HepG2 (cell line): ENCODE measurements around the gene NINL. TPM values are rescaled to one million over a fixed set of nuclear protein-coding genes. Genes with fewer than 3 reads are reported as not detected.
A peak's percentile ranks its signal among the peaks of the same experiment; 100 is the strongest.

Experiments
- ATAC-seq: fragments of 200-7000 bp; cut with Tn5 transposase; 3 replicates; pipeline ENCODE4 v1.9.1; 2020; ENCODE audit warnings: mild to moderate bottlenecking, moderate library complexity
- BruUV-seq: library from RNA; stranded (reverse); fragments of 400-500 nt; replicated peaks from 2 replicates; lab custom pipeline; 2021; lab: Mats Ljungman, UMichigan
- CTCF ChIA-PET: fragments of 300-600 bp; formaldehyde crosslinking; extraction: SDS; loops from one replicate; lab custom pipeline; 2021; ENCODE audit warnings: low total read pairs, inconsistent platforms, low intra/inter-chr PET ratio; lab: Yijun Ruan, JAX
- POLR2A ChIA-PET: fragments of 350-600 bp; sonication (Branson Sonifier 250); formaldehyde crosslinking; loops from one replicate; lab custom pipeline; 2020; ENCODE audit warnings: antibody characterized with exemption, inconsistent platforms; lab: Yijun Ruan, JAX
- DNase-seq: peaks from one replicate; pipeline ENCODE4 v3.0.0-alpha.2; 2015; ENCODE audit warnings: low spot score
- FAIRE-seq: peaks from 3 replicates; lab custom pipeline; 2011; peaks lifted over from hg19 to GRCh38; lab: Jason Lieb, UNC
- H2AFZ ChIP-seq: one replicate; pipeline ENCODE4 v1.6.1; 2011; ENCODE audit warnings: low read length, inconsistent platforms
- H3K27ac ChIP-seq: fragments of 300-600 bp; 3 replicates; pipeline ENCODE4 v1.8.0; 2011; ENCODE audit warnings: mixed run types, mild to moderate bottlenecking, mixed read lengths, low read length, inconsistent platforms; ENCODE audit not compliant: insufficient read depth; ENCODE audit errors: extremely low read length
- H3K27me3 ChIP-seq, 2 experiments: fragments of 200-600 bp in 1 of 2; 2 replicates in 1 of 2; 3 replicates in 1 of 2; pipeline versions ENCODE4 v1.6.0 to v1.8.0; 2011; ENCODE audit warnings: low read length in 2 of 2, mild to moderate bottlenecking in 2 of 2, moderate library complexity in 2 of 2, inconsistent platforms in 1 of 2; ENCODE audit not compliant: insufficient read depth in 2 of 2, control insufficient read depth in 1 of 2
- H3K36me3 ChIP-seq, 2 experiments: fragments of 200-600 bp in 1 of 2; replicated peaks in 1 of 2; 2 replicates in 1 of 2; 3 replicates in 1 of 2; pipeline versions ENCODE4 v1.5.1 to v1.8.0; 2011; ENCODE audit warnings: low read length in 2 of 2, inconsistent platforms in 1 of 2; ENCODE audit not compliant: insufficient read depth in 2 of 2, control insufficient read depth in 1 of 2
- H3K4me1 ChIP-seq: 2 replicates; pipeline ENCODE4 v1.5.1; 2012; ENCODE audit warnings: low read length, inconsistent platforms; ENCODE audit not compliant: insufficient read depth
- H3K4me2 ChIP-seq: 2 replicates; pipeline ENCODE4 v1.6.0; 2011; ENCODE audit warnings: low read depth, low read length, inconsistent platforms
- H3K4me3 ChIP-seq, 3 experiments: fragments of 200-600 bp in 1 of 3; sonication (generic), shearing (Covaris generic) in 1 of 3; replicated peaks in 1 of 3; 2 replicates each; pipeline ENCODE4 v1.5.1; 2011 to 2016; ENCODE audit warnings: low read length in 3 of 3, inconsistent platforms in 2 of 3, low read depth in 2 of 3, mild to moderate bottlenecking in 2 of 3, control low read depth in 1 of 3, mixed read lengths in 1 of 3; ENCODE audit not compliant: insufficient read depth in 1 of 3
- H3K79me2 ChIP-seq: one replicate; pipeline ENCODE4 v1.6.1; 2011; ENCODE audit warnings: low read length, inconsistent platforms; ENCODE audit not compliant: insufficient read depth
- H3K9ac ChIP-seq: 2 replicates; pipeline ENCODE4 v1.6.0; 2011; ENCODE audit warnings: mild to moderate bottlenecking, low read depth, low read length, inconsistent platforms; ENCODE audit not compliant: insufficient read depth
- H3K9me3 ChIP-seq: 2 replicates; pipeline ENCODE4 v1.5.1; 2012; ENCODE audit warnings: mild to moderate bottlenecking, low read length
- H4K20me1 ChIP-seq: 2 replicates; pipeline ENCODE4 v1.6.0; 2011; ENCODE audit warnings: inconsistent platforms, mild to moderate bottlenecking, low read length, moderate library complexity; ENCODE audit not compliant: insufficient read depth
- AGO2 ChIP-seq: fragments of 200-400 bp; formaldehyde crosslinking; optimal IDR thresholded peaks from 2 replicates; pipeline ENCODE3; 2017; ENCODE audit warnings: mild to moderate bottlenecking, low read depth, low read length, moderate library complexity
- BHLHE40 ChIP-seq: IDR thresholded peaks from 2 replicates; pipeline ENCODE4 v1.6.1; 2011; ENCODE audit warnings: low read length, improper control_type of control experiment
- DBP ChIP-seq: sonication (generic); formaldehyde crosslinking; IDR thresholded peaks from 2 replicates; pipeline ENCODE4 v1.4.0; 2020; ENCODE audit warnings: missing genetic modification reagents; ENCODE audit errors: not compliant biosample characterization
- GTF3A ChIP-seq: sonication (generic); formaldehyde crosslinking; conservative IDR thresholded peaks from 2 replicates; pipeline ENCODE4 v1.4.0; 2020; ENCODE audit warnings: mild to moderate bottlenecking, missing genetic modification reagents
- HNRNPL ChIP-seq: fragments of 200-400 bp; formaldehyde crosslinking; IDR thresholded peaks from 2 replicates; pipeline ENCODE4 v1.6.1; 2017; ENCODE audit warnings: mild to moderate bottlenecking, low read depth, low read length
- MLLT10 ChIP-seq: sonication (generic); formaldehyde crosslinking; IDR thresholded peaks from 2 replicates; pipeline ENCODE4 v1.4.0; 2020; ENCODE audit warnings: missing genetic modification reagents
- SKIL ChIP-seq: sonication (generic); formaldehyde crosslinking; IDR thresholded peaks from 2 replicates; pipeline ENCODE4 v1.8.0; 2022; ENCODE audit warnings: missing genetic modification reagents, mild to moderate bottlenecking, moderate library complexity, borderline replicate concordance
- TIGD3 ChIP-seq: sonication (generic); formaldehyde crosslinking; IDR thresholded peaks from 2 replicates; pipeline ENCODE4 v1.5.1; 2020; ENCODE audit warnings: mild to moderate bottlenecking, missing genetic modification reagents, borderline replicate concordance
- ZNF34 ChIP-seq: sonication (generic); formaldehyde crosslinking; IDR thresholded peaks from 2 replicates; pipeline ENCODE4 v1.4.0; 2020; ENCODE audit warnings: mild to moderate bottlenecking, missing genetic modification reagents, borderline replicate concordance
- ZNF501 ChIP-seq: sonication (generic); formaldehyde crosslinking; IDR thresholded peaks from 2 replicates; pipeline ENCODE4 v1.5.1; 2020; ENCODE audit warnings: mild to moderate bottlenecking, moderate library complexity, missing genetic modification reagents
- WGBS: methylation state at CpG from one replicate; pipeline ENCODE4 v1.1.6; 2017; ENCODE audit warnings: low lambda C conversion rate; 5-methylcytosine and 5-hydroxymethylcytosine counted together
- in situ Hi-C: cut with HindIII; loops from 2 replicates; pipeline ENCODE4 v1.10.0; 2017; ENCODE audit warnings: low pct_unique_long_range_greater_than_20kb; ENCODE audit not compliant: extremely low pct_ligation_motif_present
- intact Hi-C: fragments of 100-400 bp; cut with micrococcal nuclease; formaldehyde crosslinking; loops from one replicate; pipeline ENCODE4 v1.10.0; 2022; ENCODE audit not compliant: unreplicated experiment
- polyA plus RNA-seq, 8 experiments: library from polyadenylated mRNA; depleted of rRNA in 3 of 8; stranded (reverse) in 7 of 8; unstranded in 1 of 8; fragments of >200 nt; fragmentation: Illumina TruSeq in 4 of 8; extraction: Trizol in 4 of 8; gene quantifications; 2 replicates each; pipeline versions ENCODE4 v1.2.1 to v1.2.3, GENCODE V29; 2011 to 2016; ENCODE audit warnings: low read depth in 4 of 8, missing spikeins in 1 of 8, mixed read lengths in 1 of 8; ENCODE audit not compliant: insufficient read depth in 1 of 8
- total RNA-seq, 5 experiments: library from RNA; depleted of rRNA; stranded (reverse); fragments of >200 nt; fragmentation: Illumina TruSeq; extraction: Trizol; gene quantifications; 2 replicates each; pipeline ENCODE4 v1.2.3, GENCODE V29; 2016; ENCODE audit warnings: low read depth in 1 of 5

The NINL gene
- total and polyA plus RNA-seq, 2 of the 13 experiments (the other 11 are each of a cell fraction or from before 2014, with no cell fraction given), result 32.3 to 34.3 TPM

GRCh38 chr20:25487975-25488374 lies 97.4 kb downstream of the NINL start:
- in situ Hi-C loops, result no loop called here
- peaks cover 30 to 59% of the 10 kb centered on the region in 2 experiments; a peak in 4 of 5 replicates for H3K36me3 ChIP-seq
- BruUV-seq, result no TSS peak
- H3K79me2 ChIP-seq, result no peaks in the 10 kb centered on the region
- 0 out of 2 replicates have a peak, but pooled peaks have one; percentile 17 for TF ChIP-seq ZNF501 (CRISPR knock-in tag)
- TF ChIP-seq AGO2, result peak; percentile 42
- no peak for TF ChIP-seq GTF3A (CRISPR knock-in tag)
- TF ChIP-seq, all 625 proteins: peak for 2
- Histone ChIP-seq H3K4me1 (no peaks in the 10 kb centered on the region), H3K9ac (no peak overlapping the region), H2AFZ (no peak overlapping the region), H3K27ac (no peak overlapping the region), H3K27me3 (no peaks in the 10 kb centered on the region), H4K20me1 (no peaks in the 10 kb centered on the region), H3K4me2 (no peak overlapping the region), H3K9me3 (no peaks in the 10 kb centered on the region), H3K4me3 (no peak overlapping the region)
- ATAC-seq (no peak), FAIRE-seq (no peak), DNase-seq (no peak)
- intact Hi-C loops, result no loop called here
- ChIA-PET CTCF (no interaction called here), POLR2A (no interaction called here)
- 97% methylated on average over 11 of the region's 11 CpGs for WGBS

GRCh38 chr20:25487306-25487705 lies 98.0 kb downstream of the NINL start:
- no peaks in the 10 kb centered on the region for H4K20me1 ChIP-seq
- in situ Hi-C loops, result no loop called here
- peaks cover 29 to 57% of the 10 kb centered on the region in 2 experiments; a peak in 4 of 5 replicates for H3K36me3 ChIP-seq
- H3K4me2 ChIP-seq, result no peak overlapping the region
- FAIRE-seq, result peak; percentile 54
- CTCF ChIA-PET, result no interaction called here
- no peaks in the 10 kb centered on the region for H3K9me3 ChIP-seq
- H3K27ac ChIP-seq, result no peak overlapping the region
- BruUV-seq, result no TSS peak
- no peak overlapping the region for H2AFZ ChIP-seq
- no peaks in the 10 kb centered on the region for H3K79me2 ChIP-seq
- H3K9ac ChIP-seq, result no peak overlapping the region
- H3K27me3 ChIP-seq, result no peaks in the 10 kb centered on the region
- no peak for ATAC-seq
- no peaks in the 10 kb centered on the region for H3K4me1 ChIP-seq
- H3K4me3 ChIP-seq, result no peak overlapping the region
- intact Hi-C loops, result no loop called here
- WGBS, result 90% methylated on average over 2 of the region's 2 CpGs
- POLR2A ChIA-PET, result interaction anchor here (0.7 kb wide), 1 partner anchor 20 kb away, joined by 3 read pairs; no protein-coding TSS in a partner anchor
- TF ChIP-seq SKIL (CRISPR knock-in tag), result no peak
- TF ChIP-seq MLLT10, result no peak
- TF ChIP-seq HNRNPL, result no peak
- TF ChIP-seq BHLHE40, result no peak
- TF ChIP-seq TIGD3 (CRISPR knock-in tag), result no peak
- TF ChIP-seq ZNF34 (CRISPR knock-in tag), result no peak
- no peak for TF ChIP-seq DBP (CRISPR knock-in tag)
- no peak for DNase-seq
